HCT116 (cell line): ENCODE measurements around the gene LHFPL4. TPM values are rescaled to one million over a fixed set of nuclear protein-coding genes. Genes with fewer than 3 reads are reported as not detected.
"Not testable (repeated sequence)": the region's sequence is repeated elsewhere in the genome, so short reads cannot be mapped to it uniquely, and the experiment has no call there.

ENCODE experiments used
- ATAC-seq: fragments of 200-7000 bp; cut with Tn5 transposase; 2 replicates; pipeline ENCODE4 v1.9.1; 2020; ENCODE audit warnings: mild to moderate bottlenecking, moderate library complexity
- BruUV-seq: library from RNA; stranded (reverse); fragments of 400-500 nt; replicated peaks from 2 replicates; lab custom pipeline; 2021; lab: Mats Ljungman, UMichigan
- CTCF ChIA-PET: fragments of 300-600 bp; sonication (Branson Sonifier 250); formaldehyde crosslinking; loops from one replicate; lab custom pipeline; 2021; ENCODE audit warnings: antibody characterized with exemption; lab: Charles Lee
- POLR2A ChIA-PET: fragments of 300-600, 350-600 bp; sonication (Branson Sonifier 250); formaldehyde crosslinking; loops from one replicate; lab custom pipeline; 2021; ENCODE audit warnings: antibody characterized with exemption; lab: Charles Lee
- RAD21 ChIA-PET, 2 experiments: fragments of 300-600 bp; sonication (Branson Sonifier 250); formaldehyde crosslinking; loops; one replicate each; lab custom pipeline; 2023; ENCODE audit warnings: low total read pairs in 2 of 2; ENCODE audit not compliant: uncharacterized antibody in 2 of 2, unreplicated experiment in 2 of 2, low non-redundant PET in 1 of 2; lab: Charles Lee
- DNase-seq: peaks from one replicate; pipeline ENCODE4 v3.0.0-alpha.2; 2010; ENCODE audit warnings: low read depth, low spot score
- H2AFZ ChIP-seq: fragments of 200-600 bp; shearing (Covaris generic), sonication (generic); 2 replicates; pipeline ENCODE4 v1.6.1; 2017; ENCODE audit warnings: low read depth, mixed run types, mixed read lengths, antibody characterized with exemption, low read length; ENCODE audit not compliant: poor library complexity, severe bottlenecking
- H3K27ac ChIP-seq: 2 replicates; pipeline ENCODE4 v1.5.1; 2012; ENCODE audit warnings: low read depth, low read length
- H3K27me3 ChIP-seq: fragments of 200-600 bp; sonication (generic); 2 replicates; pipeline ENCODE4 v1.6.1; 2016; ENCODE audit warnings: mixed run types, low read length, mixed read lengths; ENCODE audit not compliant: insufficient read depth
- H3K36me3 ChIP-seq, 2 experiments: fragments of 200-500 bp in 1 of 2; fragments of 200-600 bp in 1 of 2; sonication (Bioruptor generic) in 1 of 2; sonication (generic) in 1 of 2; 2 replicates each; pipeline versions ENCODE4 v1.5.1 to v1.6.1; 2014 to 2016; ENCODE audit warnings: low read length in 2 of 2, inconsistent platforms in 1 of 2, mixed read lengths in 1 of 2, mixed run types in 1 of 2; ENCODE audit not compliant: insufficient read depth in 2 of 2, control insufficient read depth in 1 of 2
- H3K4me1 ChIP-seq, 2 experiments: fragments of 200-600 bp in 1 of 2; sonication (generic) in 1 of 2; 2 replicates each; pipeline versions ENCODE4 v1.5.1 to v1.6.1; 2012 to 2017; ENCODE audit warnings: low read length in 2 of 2, inconsistent platforms in 1 of 2, mild to moderate bottlenecking in 1 of 2, mixed read lengths in 1 of 2, mixed run types in 1 of 2, moderate library complexity in 1 of 2; ENCODE audit not compliant: insufficient read depth in 2 of 2, control insufficient read depth in 1 of 2
- H3K4me2 ChIP-seq: fragments of 200-600 bp; sonication (generic); 2 replicates; pipeline ENCODE4 v1.6.1; 2017; ENCODE audit warnings: mixed run types, low read length, mixed read lengths
- H3K4me3 ChIP-seq, 2 experiments: fragments of 200-600 bp in 1 of 2; sonication (generic) in 1 of 2; replicated peaks in 1 of 2; 2 replicates each; pipeline ENCODE4 v1.5.1; 2011 to 2016; ENCODE audit warnings: low read length in 2 of 2, control low read depth in 1 of 2, low read depth in 1 of 2, mild to moderate bottlenecking in 1 of 2, mixed read lengths in 1 of 2, mixed run types in 1 of 2
- H3K79me2 ChIP-seq: fragments of 200-600 bp; sonication (generic); 2 replicates; pipeline ENCODE4 v1.6.1; 2017; ENCODE audit warnings: mild to moderate bottlenecking, mixed run types, low read length, moderate library complexity, mixed read lengths; ENCODE audit not compliant: insufficient read depth
- H3K9ac ChIP-seq: fragments of 200-600 bp; sonication (generic); 2 replicates; pipeline ENCODE4 v1.6.1; 2016; ENCODE audit warnings: low read length, mixed read lengths
- H3K9me2 ChIP-seq: fragments of 200-600 bp; sonication (generic), shearing (Covaris generic); 2 replicates; pipeline ENCODE4 v1.6.1; 2017; ENCODE audit warnings: mixed run types, mild to moderate bottlenecking, moderate library complexity; ENCODE audit not compliant: insufficient read depth
- H3K9me3 ChIP-seq, 2 experiments: fragments of 200-500 bp in 1 of 2; fragments of 200-600 bp in 1 of 2; sonication (Bioruptor generic) in 1 of 2; sonication (generic) in 1 of 2; 2 replicates each; pipeline ENCODE4 v1.6.1; 2014 to 2017; ENCODE audit warnings: low read length in 2 of 2, mixed read lengths in 2 of 2, inconsistent platforms in 1 of 2, low read depth in 1 of 2, mild to moderate bottlenecking in 1 of 2, mixed run types in 1 of 2, moderate library complexity in 1 of 2; ENCODE audit not compliant: control insufficient read depth in 1 of 2, insufficient read depth in 1 of 2
- H4K20me1 ChIP-seq: fragments of 200-600 bp; sonication (generic), shearing (Covaris generic); 2 replicates; pipeline ENCODE4 v1.6.1; 2017; ENCODE audit warnings: mixed run types, mild to moderate bottlenecking, moderate library complexity; ENCODE audit not compliant: insufficient read depth
- EZH2 ChIP-seq: fragments of 200-600 bp; sonication (generic); IDR thresholded peaks from 2 replicates; pipeline ENCODE4 v1.6.1; 2017; ENCODE audit warnings: antibody characterized with exemption, mixed run types
- RAD21 ChIP-seq: IDR thresholded peaks from 2 replicates; pipeline ENCODE4 v1.6.1; 2012; ENCODE audit warnings: low read depth, mild to moderate bottlenecking
- SP1 ChIP-seq: IDR thresholded peaks from 2 replicates; pipeline ENCODE4 v1.6.1; 2012; ENCODE audit warnings: low read depth
- SRF ChIP-seq: IDR thresholded peaks from 2 replicates; pipeline ENCODE4 v1.6.1; 2012; ENCODE audit warnings: low read depth
- TCF7L2 ChIP-seq: IDR thresholded peaks from 2 replicates; pipeline ENCODE4 v1.7.0; 2011; ENCODE audit warnings: borderline replicate concordance, inconsistent platforms; ENCODE audit not compliant: insufficient read depth, insufficient read length; ENCODE audit errors: extremely low read depth
- YY1 ChIP-seq: IDR thresholded peaks from 2 replicates; pipeline ENCODE4 v1.6.1; 2011; ENCODE audit warnings: low read length, low read depth, moderate library complexity, mild to moderate bottlenecking; ENCODE audit not compliant: insufficient replicate concordance; ENCODE audit errors: extremely low read depth
- intact Hi-C: fragments of 100-400 bp; cut with micrococcal nuclease; formaldehyde crosslinking; loops from 2 replicates; pipeline ENCODE4 v1.10.0; 2022
- total RNA-seq: library from RNA; stranded (reverse); gene quantifications from one replicate; pipeline ENCODE4 v1.2.1, GENCODE V29; 2021; ENCODE audit not compliant: unreplicated experiment

LHFPL4 gene
- total RNA-seq, 1 experiment from 2014 or later = not detected

GRCh38 chr3:9563851-9564250 lies 10.2 kb upstream of the LHFPL4 start:
- ATAC-seq = no peak
- Histone ChIP-seq H3K27me3 (no peaks in the 10 kb centered on the region), H2AFZ (no peak overlapping the region), H3K9ac (no peak overlapping the region), H3K9me3 (no peaks in the 10 kb centered on the region), H3K27ac (no peak overlapping the region), H3K36me3 (no peaks in the 10 kb centered on the region), H3K4me1 (no peaks in the 10 kb centered on the region), H3K4me3 (no peak overlapping the region), H3K4me2 (no peak overlapping the region), H3K9me2 (no peaks in the 10 kb centered on the region), H4K20me1 (no peaks in the 10 kb centered on the region), H3K79me2 (no peaks in the 10 kb centered on the region)
- BruUV-seq = no TSS peak
- intact Hi-C loops = no loop called here
- CTCF ChIA-PET = no interaction called here
- RAD21 ChIA-PET = no interaction called here
- DNase-seq = no peak
- POLR2A ChIA-PET = interaction anchor here (0.6 kb wide), 1 partner anchor 210 kb away, joined by 3 read pairs; no protein-coding TSS in a partner anchor
- TF ChIP-seq EZH2 (no peak), SRF (no peak), RAD21 (no peak), TCF7L2 (no peak), YY1 (no peak), SP1 (no peak)

- DNase-seq, H3K4me2 ChIP-seq, H3K36me3 ChIP-seq, H4K20me1 ChIP-seq, H3K4me1 ChIP-seq, H3K27ac ChIP-seq, H3K9me3 ChIP-seq, H3K79me2 ChIP-seq, CTCF ChIA-PET, BruUV-seq, POLR2A ChIA-PET, RAD21 ChIA-PET, ATAC-seq, H3K9ac ChIP-seq, H3K9me2 ChIP-seq, H3K4me3 ChIP-seq, H2AFZ ChIP-seq, intact Hi-C loops: not testable (repeated sequence)
- peaks cover 17% of the 10 kb centered on the region for H3K27me3 ChIP-seq
These were observed 6.4 kb upstream of the LHFPL4 start for GRCh38 chr3:9560056-9560455.
